Measurements from ENCODE around the gene WDR35. TPM values are rescaled to one million over a fixed set of nuclear protein-coding genes. Genes with fewer than 3 reads are reported as not detected.

The WDR35 gene
- total RNA-seq, 1 donor from 2014 or later: 6.4 TPM

DNA sequence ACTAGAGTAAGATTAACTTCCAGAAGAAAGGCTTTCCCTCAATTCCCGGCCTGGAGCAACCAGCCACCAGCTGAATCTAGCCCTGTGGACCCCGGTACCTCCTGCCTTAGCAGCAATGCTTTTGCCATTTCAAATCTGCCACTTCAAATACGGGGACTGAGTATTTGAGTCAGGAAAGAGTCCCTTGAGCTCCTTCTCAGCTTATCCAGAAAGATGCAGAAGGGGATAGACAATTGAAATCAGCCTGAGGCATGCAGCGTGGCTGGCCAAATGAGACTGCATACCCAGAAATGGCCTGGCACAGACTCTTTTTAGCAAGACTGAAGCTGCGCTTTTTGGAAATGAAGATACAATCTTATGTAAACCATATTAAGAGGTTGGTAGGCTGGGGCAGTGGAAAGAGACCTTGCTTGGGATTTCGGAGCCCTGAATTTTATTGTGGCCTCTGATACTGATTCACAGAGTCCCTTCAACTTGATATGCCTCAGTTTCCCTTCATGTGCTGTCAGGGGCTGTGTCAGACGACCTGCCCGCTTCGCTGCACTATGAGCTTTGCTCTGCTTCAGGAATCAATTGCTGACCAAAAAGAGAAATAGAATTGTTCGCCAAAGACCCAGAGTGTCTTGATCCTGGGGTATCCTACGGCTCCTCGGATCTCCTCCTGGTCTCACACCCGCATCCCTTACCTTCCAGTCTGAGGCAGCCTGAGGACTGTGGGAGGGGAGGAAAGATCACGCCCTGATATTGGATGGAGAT lies 21.5 kb upstream of the WDR35 start:
- H3K27me3 Mint-ChIP-seq (ENCODE audit: unreplicated experiment): peaks cover 19% of the 10 kb centered on the region
- no peak overlapping the region for H3K27ac Mint-ChIP-seq (ENCODE audit: unreplicated experiment)

DNA sequence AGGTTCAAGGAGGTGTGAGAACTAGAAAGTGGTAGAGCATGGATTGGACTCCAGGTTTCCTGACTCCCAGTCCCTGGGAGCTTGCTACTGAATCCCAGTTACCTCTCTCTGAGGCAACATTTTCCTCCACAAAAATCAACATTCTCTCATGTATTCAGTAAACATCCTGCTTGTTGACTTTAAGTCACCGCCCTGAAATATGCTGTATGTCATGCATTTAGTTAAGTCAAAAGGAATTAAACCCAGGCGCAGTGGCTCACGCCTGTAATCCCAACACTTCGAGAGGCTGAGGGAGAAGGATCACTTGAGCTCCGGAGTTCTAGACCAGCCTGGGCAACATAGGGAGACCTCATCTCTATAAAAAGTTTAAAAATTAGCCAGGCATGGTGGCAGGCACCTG lies 18.8 kb upstream of the WDR35 start:
- Mint-ChIP-seq H3K27me3 (ENCODE audit: unreplicated experiment) (peaks cover 14% of the 10 kb centered on the region), H3K9me3 (ENCODE audit: unreplicated experiment) (peaks cover 1% of the 10 kb centered on the region), H3K4me1 (ENCODE audit: low read depth, unreplicated experiment) (peaks cover 3% of the 10 kb centered on the region), H3K36me3 (ENCODE audit: unreplicated experiment) (peaks cover under 1% of the 10 kb centered on the region), H3K27ac (ENCODE audit: unreplicated experiment) (no peak overlapping the region), H3K4me3 (ENCODE audit: unreplicated experiment) (no peak overlapping the region)
- no peak for DNase-seq
- TF ChIP-seq, protein P1, sequence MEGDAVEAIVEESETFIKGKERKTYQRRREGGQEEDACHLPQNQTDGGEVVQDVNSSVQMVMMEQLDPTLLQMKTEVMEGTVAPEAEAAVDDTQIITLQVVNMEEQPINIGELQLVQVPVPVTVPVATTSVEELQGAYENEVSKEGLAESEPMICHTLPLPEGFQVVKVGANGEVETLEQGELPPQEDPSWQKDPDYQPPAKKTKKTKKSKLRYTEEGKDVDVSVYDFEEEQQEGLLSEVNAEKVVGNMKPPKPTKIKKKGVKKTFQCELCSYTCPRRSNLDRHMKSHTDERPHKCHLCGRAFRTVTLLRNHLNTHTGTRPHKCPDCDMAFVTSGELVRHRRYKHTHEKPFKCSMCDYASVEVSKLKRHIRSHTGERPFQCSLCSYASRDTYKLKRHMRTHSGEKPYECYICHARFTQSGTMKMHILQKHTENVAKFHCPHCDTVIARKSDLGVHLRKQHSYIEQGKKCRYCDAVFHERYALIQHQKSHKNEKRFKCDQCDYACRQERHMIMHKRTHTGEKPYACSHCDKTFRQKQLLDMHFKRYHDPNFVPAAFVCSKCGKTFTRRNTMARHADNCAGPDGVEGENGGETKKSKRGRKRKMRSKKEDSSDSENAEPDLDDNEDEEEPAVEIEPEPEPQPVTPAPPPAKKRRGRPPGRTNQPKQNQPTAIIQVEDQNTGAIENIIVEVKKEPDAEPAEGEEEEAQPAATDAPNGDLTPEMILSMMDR (IDR thresholded peaks at IDR 0.05; ENCODE audit: partially characterized antibody, unreplicated experiment): no peak

More for the DNA sequence above, 21.5 kb upstream of the WDR35 start:
- DNase-seq: no peak
- peaks cover 3% of the 10 kb centered on the region for H3K9me3 Mint-ChIP-seq (ENCODE audit: unreplicated experiment)
- H3K4me3 Mint-ChIP-seq (ENCODE audit: unreplicated experiment): peak overlapping the region; percentile 82
- peaks cover 10% of the 10 kb centered on the region for H3K36me3 Mint-ChIP-seq (ENCODE audit: unreplicated experiment)
- TF ChIP-seq, protein P1 (IDR thresholded peaks at IDR 0.05; ENCODE audit: partially characterized antibody, unreplicated experiment): no peak
- peaks cover 3% of the 10 kb centered on the region for H3K4me1 Mint-ChIP-seq (ENCODE audit: low read depth, unreplicated experiment)

DNA sequence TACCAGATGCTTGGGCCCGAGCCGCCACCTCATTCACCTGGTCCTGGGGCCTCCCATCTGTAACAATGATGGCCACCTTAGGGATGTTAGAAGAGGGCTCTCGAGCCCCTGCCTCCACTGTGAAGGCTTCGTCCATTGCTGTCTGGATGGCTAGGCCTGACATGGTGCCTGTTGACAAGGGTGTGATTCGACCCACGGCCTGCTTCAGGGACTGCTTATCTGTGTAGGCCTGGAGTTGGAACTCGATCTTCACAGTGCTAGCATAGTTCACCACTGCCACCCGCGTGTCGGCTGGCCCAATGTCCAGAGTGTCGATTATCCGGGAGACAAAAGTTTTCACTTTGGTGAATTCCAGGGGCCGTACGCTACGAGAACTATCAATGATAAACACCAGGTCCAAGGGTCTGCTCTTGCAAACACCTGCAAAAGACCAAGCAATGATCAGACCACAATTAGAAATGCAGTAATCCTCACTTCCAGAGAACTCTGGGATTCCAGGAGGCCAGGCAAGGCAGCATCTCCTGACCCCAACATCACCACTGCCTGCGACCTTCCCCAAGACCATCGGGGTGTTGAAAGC lies 16.1 kb upstream of the WDR35 start:
- Mint-ChIP-seq H3K4me1 (ENCODE audit: low read depth, unreplicated experiment) (no peaks in the 10 kb centered on the region), H3K27me3 (ENCODE audit: unreplicated experiment) (no peaks in the 10 kb centered on the region), H3K4me3 (ENCODE audit: unreplicated experiment) (no peak overlapping the region), H3K9me3 (ENCODE audit: unreplicated experiment) (no peaks in the 10 kb centered on the region), H3K36me3 (ENCODE audit: unreplicated experiment) (no peaks in the 10 kb centered on the region), H3K27ac (ENCODE audit: unreplicated experiment) (no peak overlapping the region)
- DNase-seq: no peak
- TF ChIP-seq, protein P1 (IDR thresholded peaks at IDR 0.05; ENCODE audit: partially characterized antibody, unreplicated experiment): no peak

DNA sequence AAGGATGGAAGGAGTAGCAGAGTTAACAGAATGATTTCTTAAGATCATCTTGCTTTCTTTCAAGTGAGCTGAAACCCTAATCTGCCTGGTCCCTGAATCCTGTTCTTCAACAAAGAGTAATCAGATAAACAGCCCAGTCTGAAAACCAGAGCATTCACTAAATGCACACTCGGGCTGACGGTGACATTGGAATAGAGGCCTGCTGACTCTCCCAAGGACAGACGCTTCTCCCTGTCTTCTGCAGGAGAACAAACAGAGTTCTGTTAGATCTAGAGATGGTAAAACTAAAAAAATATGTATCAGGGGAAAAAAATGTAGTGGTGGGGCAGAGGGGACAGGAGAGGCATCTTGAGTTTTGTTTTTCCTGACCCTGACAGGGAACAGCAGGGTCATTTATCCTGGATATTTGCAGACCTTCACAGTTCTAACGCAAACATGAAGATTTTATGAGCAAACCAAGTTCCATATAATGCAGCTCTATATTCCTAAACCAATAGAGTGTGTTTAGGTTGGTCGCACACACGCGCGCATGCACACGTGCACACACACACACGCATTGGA lies 15.2 kb upstream of the WDR35 start:
- TF ChIP-seq, protein P1 (IDR thresholded peaks at IDR 0.05; ENCODE audit: partially characterized antibody, unreplicated experiment): no peak
- no peaks in the 10 kb centered on the region for H3K36me3 Mint-ChIP-seq (ENCODE audit: unreplicated experiment)

DNA sequence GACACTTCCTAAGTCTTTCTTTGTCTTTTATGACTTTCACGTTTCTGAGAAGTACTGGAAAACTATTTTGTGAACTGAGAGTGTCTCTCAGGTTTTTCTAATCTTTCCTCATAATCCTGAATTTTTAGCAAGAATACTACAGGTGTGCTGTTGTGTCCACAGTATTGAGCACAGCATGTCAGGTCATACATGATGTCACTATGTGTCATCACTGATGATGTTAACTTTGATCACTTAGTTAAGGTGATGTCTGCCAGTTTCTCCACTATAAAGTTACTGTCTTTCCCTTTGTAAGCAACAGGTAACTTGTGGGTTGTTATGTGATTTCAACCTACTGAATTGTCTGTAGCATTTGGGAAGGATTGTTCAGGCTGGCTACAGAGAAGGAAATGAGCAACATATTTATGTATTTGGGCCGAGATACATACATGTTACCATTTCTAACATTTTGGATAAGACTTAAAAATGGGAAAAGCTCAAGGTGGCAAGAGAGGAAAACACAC lies 11.5 kb upstream of the WDR35 start:
- TF ChIP-seq, protein P1 (IDR thresholded peaks at IDR 0.05; ENCODE audit: partially characterized antibody, unreplicated experiment): no peak
- H3K4me3 Mint-ChIP-seq (ENCODE audit: unreplicated experiment): no peak overlapping the region
- H3K27ac Mint-ChIP-seq (ENCODE audit: unreplicated experiment): no peak overlapping the region
- no peaks in the 10 kb centered on the region for H3K9me3 Mint-ChIP-seq (ENCODE audit: unreplicated experiment)
- H3K27me3 Mint-ChIP-seq (ENCODE audit: unreplicated experiment): peaks cover 3% of the 10 kb centered on the region
- DNase-seq: no peak
- H3K4me1 Mint-ChIP-seq (ENCODE audit: low read depth, unreplicated experiment): no peaks in the 10 kb centered on the region
- H3K36me3 Mint-ChIP-seq (ENCODE audit: unreplicated experiment): no peaks in the 10 kb centered on the region

More for the DNA sequence above, 15.2 kb upstream of the WDR35 start:
- no peak overlapping the region for H3K27ac Mint-ChIP-seq (ENCODE audit: unreplicated experiment)
- no peaks in the 10 kb centered on the region for H3K4me1 Mint-ChIP-seq (ENCODE audit: low read depth, unreplicated experiment)
- H3K4me3 Mint-ChIP-seq (ENCODE audit: unreplicated experiment): no peak overlapping the region
- no peak for DNase-seq
- H3K9me3 Mint-ChIP-seq (ENCODE audit: unreplicated experiment): no peaks in the 10 kb centered on the region
- H3K27me3 Mint-ChIP-seq (ENCODE audit: unreplicated experiment): no peaks in the 10 kb centered on the region
